Dedifferentiated amniotic fluid mesenchymal stem cell (primary cell): ENCODE results near the gene C1orf159.
"Not testable (repeated sequence)": the region's sequence is repeated elsewhere in the genome, so short reads cannot be mapped to it uniquely, and the experiment has no call there.

Source experiments
- DNase-seq: peaks from one replicate; pipeline ENCODE4 v3.0.0-alpha.2; 2016; ENCODE audit errors: extremely low spot score

C1orf159 gene

GRCh38 chr1:1067284-1067859 is 48.5 kb downstream of the C1orf159 start:
- DNase-seq: no peak

DNA sequence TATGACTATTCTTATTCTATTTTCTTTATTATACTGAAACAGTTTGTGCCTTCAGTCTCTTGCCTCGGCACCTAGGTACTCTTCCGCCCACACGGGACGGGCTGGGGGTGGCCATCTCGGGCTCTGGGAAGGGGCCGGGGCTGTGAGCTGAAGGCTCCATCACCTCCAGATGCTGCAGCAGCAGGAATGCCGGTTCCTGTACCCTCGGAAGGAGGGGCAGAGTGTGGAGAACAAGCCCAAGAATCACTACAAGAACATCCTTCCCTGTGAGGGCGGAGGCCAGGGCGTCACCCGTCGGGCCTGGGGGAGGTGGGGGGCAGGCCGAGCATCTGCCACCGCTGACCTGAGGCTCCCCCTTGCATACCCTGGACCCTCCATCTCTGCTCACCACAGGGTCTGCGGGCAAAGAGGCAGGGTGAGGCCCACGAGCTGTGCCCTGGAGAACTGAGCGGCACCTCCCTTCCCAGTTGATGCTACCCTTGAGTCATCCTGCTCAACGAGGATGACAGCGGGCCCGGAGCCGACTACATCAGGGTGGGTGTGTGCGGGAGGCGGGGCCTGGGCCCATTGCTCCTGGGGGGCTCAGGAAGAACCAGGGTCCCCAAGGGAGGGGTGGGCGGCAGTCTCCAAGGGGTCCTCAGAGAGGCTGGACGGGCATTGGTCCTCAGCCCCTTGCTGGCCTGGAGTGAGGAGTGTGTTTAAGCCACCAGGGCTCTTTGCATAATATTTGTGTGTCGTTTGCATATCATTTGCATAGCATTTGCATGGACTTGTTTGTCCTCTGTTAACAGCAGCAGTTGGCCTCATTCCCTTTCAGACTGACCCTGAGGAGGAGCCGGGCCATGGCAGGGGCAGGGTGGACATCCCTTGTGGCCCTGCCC is 49.2 kb downstream of the C1orf159 start:
- no peak for DNase-seq

DNA sequence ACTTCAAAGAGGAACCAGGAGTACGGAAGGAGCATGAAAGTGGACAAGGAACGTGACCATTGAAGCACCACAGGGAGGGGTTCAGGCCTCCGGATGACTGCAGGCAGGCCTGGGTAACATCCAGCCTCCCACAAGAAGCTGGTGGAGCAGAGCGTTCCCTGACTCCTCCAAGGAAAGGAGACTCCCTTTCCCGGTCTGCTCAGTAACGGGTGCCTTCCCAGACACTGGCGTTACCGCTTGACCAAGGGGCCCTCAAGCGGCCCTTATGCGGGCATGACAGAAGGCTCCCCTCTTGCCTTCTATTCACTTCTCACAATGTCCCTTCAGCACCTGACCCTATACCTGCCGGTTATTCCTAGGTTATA is 50.0 kb downstream of the C1orf159 start:
- not testable (repeated sequence) for DNase-seq

- no peak for DNase-seq
Measured at GRCh38 chr1:1065265-1065939, 50.5 kb downstream of the C1orf159 start.

DNA sequence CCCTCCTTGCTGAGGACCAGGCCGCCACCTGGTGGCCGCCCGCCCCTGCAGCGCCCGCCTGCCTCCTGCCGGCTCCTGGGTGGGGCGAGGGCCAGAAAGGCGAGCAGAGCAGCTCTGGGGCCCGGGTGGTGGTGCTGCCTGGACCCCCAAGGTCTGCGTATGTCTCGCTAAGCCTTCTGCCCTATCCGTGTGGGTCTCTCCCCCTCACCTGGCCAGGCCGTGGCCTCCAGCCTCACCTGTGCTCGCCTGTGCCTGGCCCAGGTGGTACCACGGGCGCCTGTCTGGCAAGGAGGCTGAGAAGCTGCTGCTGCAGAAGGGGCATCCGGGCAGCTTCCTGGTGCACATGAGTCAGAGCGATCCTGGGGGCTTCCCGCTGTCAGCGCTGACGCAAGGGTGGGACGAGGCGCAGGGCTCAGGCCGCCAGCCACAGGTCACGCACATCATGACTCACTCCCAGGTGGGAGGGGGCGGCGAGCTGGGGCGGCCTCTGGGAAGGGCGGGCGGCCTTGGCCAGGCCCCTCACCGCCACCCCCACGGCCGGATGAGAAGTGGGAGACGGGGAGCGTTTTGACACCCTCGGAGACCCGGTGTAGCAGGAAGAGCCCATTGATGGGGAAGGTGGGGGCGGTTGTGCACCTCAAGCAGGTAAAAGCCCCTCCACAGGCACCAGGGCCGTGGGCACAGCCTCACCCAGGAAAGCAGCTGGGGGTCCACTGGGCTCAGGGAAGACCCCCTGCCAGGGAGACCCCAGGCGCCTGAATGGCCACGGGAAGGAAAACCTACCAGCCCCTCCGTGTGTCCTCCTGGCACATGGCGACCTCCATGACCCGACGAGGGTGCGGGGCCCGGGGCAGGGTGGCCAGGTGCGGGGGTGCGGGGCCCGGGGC is 51.7 kb downstream of the C1orf159 start:
- no peak for DNase-seq

DNA sequence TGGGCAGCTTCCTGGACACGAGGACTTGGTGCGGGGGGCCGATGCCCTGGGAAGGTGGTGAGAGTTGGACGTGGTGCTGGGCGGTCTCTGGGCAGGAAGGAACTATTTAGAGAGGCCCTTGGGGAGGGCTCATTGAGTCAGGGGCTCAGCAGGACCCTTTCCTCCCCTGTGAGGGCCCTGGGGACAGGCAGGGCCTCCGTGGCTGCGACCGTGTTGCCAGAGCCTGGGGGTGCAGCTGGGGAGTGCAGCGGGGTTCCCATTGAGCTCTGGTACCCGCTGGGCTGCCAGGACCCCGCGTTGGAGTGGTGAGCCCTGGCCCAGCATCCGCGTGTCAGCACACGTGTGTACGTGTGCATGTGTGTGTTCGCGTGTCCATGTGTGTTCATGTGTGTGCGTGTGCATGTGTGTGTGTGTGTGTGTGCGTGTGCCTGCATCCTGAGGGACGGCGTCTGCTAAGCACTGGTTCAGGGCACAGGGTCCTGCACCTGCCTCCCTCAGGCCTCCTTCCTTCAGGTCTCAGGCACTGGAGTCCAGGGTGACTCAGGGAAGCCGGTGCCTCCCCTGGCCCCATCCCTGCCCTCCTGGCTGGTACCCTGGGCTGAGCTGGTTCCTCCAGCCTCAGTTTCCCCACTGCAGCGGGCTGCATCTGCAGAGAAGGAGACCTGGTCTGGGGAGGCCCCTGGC is 52.5 kb downstream of the C1orf159 start:
- DNase-seq: no peak

DNA sequence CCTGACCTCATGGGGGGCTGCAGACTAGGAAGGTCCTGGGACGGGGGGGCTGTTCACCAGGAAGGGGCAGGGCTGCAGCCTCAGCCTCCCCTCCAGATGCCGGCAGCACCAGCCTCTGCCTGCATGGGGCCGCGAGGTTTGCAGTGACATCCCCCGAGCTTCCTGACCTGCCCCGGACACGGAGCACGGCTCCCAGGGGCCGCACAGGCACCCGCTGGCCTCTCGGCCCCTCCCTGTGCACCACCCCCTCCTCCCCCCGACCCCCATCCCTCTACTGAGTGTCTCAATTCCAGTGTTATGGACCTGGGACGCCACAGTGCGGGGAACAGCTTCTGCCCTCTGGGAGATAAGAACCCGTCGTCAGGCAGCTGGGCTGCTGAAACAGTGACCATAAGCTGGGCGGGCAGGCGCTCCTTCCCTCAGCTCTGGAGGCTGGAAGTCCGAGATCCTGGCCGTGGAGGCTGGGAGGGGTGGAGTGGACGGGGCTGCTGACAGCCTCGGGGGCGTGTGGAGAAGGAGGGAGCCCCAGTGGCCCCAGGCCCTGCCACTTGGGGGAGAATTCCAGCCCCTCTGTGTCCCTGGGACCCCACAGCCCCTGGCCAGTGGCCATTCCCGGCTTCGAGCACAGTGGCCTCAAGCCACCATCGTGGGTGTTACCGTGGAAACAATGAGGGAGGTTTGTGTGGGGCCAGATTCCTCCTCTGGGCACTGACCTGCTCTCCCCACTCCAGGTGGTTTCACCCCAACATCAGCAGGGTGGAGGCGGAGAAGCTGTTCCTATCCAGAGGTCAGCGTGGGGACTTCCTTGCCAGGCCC is 53.3 kb downstream of the C1orf159 start:
- no peak for DNase-seq

DNA sequence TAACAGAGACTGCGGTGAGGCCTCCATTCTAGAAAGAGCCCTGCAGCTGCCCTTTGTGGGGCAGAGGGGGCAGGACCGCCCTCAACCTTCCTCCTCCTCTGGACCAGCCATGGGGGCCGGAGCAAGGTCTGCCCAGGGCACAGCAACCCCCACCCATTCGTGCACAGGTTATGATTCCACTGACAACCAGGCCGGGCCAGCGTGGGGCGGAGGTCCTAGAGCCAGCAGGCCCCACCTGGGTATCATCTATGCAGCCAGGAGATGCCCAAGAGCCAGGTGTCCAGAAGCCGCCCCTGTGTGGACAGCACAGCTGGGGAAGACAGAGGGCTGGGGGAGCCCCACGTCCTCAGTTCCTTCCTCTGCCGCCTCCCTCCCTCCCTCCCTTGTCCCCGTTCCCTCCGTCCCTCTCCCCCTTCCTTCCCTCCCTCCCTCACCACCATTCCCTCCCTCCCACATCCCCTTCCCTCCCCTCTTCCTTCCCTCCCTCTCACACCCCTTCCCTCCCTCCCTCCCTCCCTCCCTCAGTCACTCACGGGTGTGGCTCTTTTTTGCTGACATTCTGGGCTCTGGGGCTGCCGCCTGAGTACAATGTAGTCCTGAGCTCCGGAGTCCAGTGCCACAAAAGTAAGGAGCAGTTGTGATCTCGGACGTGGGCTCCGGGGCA is 54.1 kb downstream of the C1orf159 start:
- DNase-seq: no peak

- no peak for DNase-seq
Measured at GRCh38 chr1:1060281-1061000, 55.4 kb downstream of the C1orf159 start.

- peak; percentile 33 for DNase-seq
Measured at GRCh38 chr1:1059494-1060280, 56.2 kb downstream of the C1orf159 start.

- DNase-seq: no peak
Measured at GRCh38 chr1:1058921-1059493, 56.9 kb downstream of the C1orf159 start.

GRCh38 chr1:1058088-1058905 is 57.6 kb downstream of the C1orf159 start:
- no peak for DNase-seq

DNA sequence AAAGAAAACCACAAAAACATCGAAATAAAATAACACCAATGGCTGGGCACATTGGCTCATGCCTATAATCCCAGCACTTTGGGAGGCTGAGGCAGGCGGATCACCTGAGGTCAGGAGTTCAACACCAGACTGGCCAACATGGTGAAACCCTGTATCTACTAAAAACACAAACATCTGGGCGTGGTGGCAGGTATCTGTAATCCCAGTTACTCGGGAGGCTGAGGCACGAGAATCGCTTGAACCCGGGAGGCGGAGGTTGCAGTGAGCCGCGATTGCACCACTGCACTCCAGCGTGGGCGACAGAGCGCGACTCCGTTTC is 58.2 kb downstream of the C1orf159 start:
- DNase-seq: not testable (repeated sequence)

DNA sequence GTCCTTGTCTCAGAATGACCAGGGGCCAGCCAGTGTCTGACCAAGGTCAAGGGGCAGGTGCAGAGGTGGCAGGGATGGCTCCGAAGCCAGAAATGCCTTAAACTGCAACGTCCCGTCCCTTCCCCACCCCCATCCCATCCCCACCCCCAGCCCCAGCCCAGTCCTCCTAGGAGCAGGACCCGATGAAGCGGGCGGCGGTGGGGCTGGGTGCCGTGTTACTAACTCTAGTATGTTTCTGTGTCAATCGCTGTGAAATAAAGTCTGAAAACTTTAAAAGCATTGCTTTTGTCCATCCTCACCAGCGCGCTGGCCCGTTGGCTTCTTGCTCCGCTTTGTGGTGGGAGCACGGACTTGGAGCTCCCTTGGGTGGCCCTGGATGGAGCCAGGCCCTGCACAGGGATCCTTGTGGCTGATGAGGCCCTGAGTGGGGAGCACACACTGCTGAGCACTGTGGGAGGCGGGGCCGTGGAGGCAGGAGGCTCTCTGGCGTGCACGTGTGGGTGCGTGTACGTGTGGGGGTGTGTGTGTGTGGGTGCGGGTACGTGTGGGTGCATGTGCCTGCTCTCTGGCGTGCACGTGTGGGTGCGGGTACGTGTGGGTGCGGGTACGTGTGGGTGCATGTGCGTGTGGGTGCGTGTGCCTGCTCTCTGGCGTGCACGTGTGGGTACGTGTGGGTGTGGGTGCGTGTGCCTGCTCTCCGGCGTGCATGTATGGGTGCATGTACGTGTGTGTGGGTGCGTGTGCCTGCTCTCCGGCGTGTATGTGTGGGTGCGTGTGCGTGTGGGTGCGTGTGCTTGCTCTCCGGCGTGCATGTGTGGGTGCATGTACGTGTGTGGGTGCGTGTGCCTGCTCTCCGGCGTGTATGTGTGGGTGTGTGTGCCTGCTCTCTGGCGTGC is 59.8 kb downstream of the C1orf159 start:
- no peak for DNase-seq

GRCh38 chr1:1054971-1055370 is 60.9 kb downstream of the C1orf159 start:
- no peak for DNase-seq

DNA sequence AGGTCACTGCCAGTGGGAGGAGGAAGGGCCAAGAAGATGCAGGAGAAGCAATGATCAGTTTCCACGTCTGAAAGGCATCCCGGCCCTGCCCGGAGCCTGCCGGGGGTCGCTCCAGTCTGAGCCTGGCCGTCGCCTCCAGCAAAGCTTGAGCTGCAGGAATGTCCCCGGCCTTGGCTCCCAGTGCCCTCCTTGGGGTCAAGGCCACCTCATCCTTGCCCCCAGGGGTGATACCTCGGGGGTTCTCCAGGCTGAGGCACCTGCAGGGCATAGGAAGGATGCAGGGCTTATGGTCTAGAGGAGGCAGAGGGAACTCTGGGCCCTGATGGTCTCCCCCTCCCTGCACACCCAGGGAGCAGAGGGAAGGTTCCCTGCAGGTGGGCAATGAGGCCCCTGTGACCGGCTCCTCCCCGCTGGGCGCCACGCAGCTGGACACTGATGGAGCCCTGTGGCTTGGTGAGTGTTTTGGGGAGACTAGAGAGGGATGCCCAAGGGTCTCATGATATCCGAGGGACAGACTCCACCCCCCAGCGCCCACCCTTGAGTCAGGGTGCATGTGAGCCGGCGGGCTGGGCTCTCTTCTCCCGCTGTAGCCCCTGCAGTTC is 61.7 kb downstream of the C1orf159 start:
- DNase-seq: no peak
